ENCODE data around the gene GNAT1.
A peak's percentile ranks its signal among the peaks of the same experiment; 100 is the strongest.
"Not testable (repeated sequence)": the region's sequence is repeated elsewhere in the genome, so short reads cannot be mapped to it uniquely, and the experiment has no call there.

The GNAT1 gene

GRCh38 chr3:50243543-50243895, 52.1 kb downstream of the GNAT1 start:
- no peak for DNase-seq

DNA sequence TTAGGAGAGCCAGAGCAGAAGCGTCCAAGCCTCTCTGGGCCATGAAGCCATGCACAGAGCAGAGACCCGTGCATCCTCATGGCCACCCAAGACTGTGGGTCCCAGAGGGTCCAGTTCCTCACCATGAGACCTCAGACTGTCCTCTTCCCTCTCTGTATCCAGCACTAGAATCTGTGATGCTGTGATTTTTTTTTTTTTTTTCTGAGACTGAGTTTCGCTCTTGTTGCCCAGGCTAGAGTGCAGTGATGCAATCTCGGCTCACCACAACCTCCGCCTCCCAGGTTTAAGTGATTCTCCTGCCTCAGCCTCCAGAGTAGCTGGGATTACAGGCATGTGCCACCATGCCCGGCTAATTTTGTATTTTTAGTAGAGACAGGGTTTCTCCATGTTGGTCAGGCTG, 53.4 kb downstream of the GNAT1 start:
- not testable (repeated sequence) for DNase-seq

- DNase-seq: no peak
Measured at GRCh38 chr3:50245251-50245745, 53.9 kb downstream of the GNAT1 start.

DNA sequence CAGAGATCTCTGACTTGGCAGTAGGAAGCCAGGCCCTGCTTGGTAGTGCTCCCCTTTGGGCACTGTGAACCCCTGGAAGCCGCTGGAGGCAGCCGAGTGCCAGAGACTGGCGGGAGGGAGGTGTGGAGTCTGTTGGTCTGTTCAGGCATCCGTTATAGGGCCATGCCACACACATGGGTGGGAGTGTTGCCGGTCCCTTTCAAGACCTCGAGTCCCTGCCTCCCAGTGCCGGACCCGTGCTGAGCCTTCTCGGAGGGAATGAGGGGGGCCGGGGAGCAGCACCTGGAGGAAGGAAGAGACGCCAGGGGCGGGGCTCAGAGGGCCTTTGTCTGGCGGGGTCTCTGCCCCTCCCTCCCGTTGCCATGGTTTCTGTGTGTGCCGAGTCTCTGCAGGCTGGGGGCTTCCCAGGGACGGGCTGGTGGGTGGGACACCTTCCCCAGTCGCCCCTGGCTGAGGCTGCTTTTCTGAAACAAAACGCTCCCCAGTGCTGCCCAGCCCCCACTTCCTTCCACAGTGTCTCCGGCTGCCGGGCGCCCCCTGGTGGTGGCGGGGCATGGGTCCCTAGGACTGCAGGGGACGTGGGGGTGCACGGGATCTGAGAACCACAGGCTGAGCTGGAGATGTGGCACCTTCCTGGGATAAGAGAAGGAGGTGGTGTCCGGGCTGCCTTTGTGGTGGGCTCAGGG, 54.6 kb downstream of the GNAT1 start:
- peak; percentile 98 for DNase-seq

DNA sequence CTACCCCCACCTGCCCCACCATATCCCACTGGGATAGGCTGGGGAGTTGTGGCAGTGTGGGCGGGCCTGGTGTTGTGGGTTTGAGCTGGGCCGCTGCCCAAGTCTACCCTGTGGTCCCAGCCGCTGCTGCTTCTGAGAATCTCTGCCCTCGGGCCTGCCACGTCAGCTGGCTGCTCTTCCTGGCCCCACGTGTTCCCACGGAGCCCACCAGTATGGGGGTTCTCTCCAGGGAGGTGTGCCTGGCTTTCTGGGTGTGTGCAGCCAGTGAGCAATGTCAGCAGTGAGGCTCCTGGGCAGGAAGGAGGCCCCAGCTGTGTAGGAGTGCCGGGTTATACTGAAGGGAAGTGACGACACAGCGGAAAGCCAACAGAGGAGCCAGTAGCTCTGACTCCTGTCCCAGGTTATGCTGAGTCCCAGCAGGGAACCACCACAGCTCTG, 55.1 kb downstream of the GNAT1 start:
- DNase-seq: peak; percentile 82

Measured in CD4-positive, alpha-beta T cell treated with Interleukin-17A for 4 hours (primary cell).